GM12874 (cell line): ENCODE results near the gene TMIE.

ENCODE experiments used
- TF ChIP-seq, protein P1 (sequence below): IDR thresholded peaks from 2 replicates; pipeline ENCODE4 v1.5.1; 2011; ENCODE audit warnings: low read depth, mild to moderate bottlenecking, control low read depth, low read length, moderate library complexity; ENCODE audit not compliant: insufficient read depth

The TMIE gene

DNA sequence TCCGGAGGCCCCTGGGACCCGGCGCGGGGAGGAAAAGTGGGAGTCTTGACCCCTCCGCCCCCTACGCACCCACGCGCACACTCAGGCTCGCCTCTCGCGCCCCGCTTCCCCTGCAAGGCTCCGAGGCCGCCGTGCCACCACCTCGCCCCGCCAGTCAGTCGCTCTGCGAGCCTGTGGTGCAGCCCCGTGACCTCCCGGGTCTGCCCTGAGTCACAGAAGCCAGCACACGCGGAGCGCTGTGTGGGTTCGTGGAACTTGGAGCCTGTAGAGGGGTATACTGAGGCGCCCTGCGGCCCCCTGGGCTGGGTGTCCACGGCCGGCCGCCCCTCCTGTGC, 7.3 kb upstream of the TMIE start:
- TF ChIP-seq, protein P1, sequence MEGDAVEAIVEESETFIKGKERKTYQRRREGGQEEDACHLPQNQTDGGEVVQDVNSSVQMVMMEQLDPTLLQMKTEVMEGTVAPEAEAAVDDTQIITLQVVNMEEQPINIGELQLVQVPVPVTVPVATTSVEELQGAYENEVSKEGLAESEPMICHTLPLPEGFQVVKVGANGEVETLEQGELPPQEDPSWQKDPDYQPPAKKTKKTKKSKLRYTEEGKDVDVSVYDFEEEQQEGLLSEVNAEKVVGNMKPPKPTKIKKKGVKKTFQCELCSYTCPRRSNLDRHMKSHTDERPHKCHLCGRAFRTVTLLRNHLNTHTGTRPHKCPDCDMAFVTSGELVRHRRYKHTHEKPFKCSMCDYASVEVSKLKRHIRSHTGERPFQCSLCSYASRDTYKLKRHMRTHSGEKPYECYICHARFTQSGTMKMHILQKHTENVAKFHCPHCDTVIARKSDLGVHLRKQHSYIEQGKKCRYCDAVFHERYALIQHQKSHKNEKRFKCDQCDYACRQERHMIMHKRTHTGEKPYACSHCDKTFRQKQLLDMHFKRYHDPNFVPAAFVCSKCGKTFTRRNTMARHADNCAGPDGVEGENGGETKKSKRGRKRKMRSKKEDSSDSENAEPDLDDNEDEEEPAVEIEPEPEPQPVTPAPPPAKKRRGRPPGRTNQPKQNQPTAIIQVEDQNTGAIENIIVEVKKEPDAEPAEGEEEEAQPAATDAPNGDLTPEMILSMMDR: no peak

DNA sequence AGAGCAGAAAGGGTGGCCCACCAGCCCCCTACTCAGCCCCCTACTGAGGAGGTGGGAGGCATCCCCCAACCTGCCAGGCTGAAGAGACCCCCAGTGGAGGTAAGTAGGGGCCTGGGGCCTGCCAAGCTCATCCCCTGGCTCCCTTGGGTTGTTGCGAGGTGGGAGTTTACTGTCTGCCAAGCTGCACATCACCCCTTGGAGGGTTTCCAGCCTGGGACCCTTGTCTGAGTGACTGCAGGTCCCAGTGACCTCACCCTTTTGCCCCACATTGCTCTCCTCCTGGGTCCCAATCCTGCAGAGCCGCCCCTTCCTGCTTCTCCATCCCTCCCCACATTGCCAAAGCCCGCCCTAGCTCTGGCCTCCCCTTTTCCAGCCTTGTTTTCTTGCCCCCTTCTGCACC, 6.7 kb upstream of the TMIE start:
- TF ChIP-seq, protein P1: no peak

DNA sequence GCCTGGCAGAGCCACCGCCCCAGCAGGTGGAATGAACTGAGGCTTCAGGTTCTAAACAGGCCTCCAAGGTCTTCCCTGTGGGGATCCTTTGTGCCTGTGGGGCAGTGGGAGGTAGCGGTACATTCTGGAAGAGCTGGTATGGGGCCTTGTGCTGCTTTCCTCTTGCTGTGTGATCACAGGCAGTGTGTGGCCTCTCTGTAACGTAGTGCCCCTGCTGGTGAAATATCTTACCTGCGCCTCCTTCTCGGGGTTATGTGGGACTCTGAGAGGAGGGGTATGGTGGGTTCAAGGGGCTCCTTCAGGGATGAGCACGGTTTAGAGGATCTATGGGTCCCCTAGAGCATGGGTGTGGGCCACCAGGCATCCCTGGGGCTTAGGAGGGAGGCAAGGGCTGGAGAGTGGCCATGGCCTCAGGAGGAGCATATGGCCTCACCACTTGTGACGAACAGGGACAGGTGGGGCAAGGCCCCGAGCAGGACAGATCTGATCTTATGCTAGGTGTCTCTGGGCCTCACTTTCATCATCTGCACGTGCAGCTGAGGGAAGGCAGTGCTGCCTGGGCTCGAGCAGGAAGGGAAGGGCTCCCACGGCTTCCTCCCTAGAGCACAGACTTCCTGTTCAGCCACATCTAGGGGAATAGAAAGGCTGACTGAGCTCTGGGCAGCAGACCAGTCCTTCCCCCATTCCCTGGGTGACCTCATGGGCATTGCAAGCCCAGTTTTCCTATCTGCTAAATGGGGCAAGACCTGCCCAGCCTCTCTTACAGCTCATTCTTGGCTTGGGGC, 5.8 kb upstream of the TMIE start:
- TF ChIP-seq, protein P1: peak; percentile 39; the same call in 1 of the 2 replicates

- TF ChIP-seq, protein P1: no peak
Measured at GRCh38 chr3:46695962-46696894, 5.0 kb upstream of the TMIE start.

- TF ChIP-seq, protein P1: no peak
Measured at GRCh38 chr3:46699676-46700523, 1.3 kb upstream of the TMIE start.

GRCh38 chr3:46700772-46701171, 420 bp upstream of the TMIE start:
- TF ChIP-seq, protein P1: no peak
